Measurements from ENCODE around the gene ZNF593.

ZNF593 gene

DNA sequence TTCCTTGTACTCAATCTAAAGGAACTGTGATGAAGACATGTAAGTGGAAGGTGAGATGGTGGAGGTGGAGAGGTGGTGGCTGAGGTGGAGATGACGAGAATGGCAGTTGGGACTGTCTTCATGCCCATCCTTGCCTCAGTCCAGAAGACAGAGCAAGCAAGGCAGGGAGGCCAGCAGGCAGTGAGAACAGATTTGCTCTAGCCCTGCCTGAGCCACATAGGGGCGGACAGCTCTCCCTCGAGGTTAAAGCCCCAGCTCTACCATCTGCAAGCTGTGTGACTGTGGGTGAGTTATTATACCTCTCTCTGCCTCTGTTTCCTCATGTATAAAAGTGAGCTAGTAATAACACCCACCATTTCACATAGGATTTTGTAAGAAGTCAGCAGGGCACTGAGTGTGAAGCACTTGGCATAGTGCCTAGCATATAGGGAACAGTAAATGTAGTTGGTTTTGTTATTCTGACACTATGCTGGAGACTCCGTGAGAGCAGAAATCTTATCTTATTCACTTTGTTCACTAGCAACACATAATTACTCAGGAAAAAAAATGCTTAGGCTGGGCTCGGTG lies 15.7 kb upstream of the ZNF593 start:
- DNase-seq, result no peak

DNA sequence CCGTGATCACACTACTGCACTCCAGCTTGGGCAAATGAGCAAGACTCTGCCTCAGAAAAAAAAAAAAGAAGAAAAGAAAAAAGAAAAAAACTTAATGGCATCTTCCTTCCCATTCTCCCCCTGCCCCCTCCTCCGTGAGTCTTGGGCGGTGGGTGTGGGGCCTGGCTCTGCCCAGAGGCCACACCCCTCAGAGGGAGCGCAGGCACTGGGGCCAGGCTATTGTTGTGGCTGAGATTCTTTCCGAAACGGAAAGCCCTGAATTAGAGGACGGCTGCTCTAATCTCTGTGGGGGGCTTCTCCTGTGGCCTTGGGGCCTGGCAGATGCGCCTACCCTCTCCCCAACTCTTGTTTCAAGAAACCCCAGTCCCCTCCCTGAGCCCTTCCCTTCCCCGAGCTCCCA lies 15.0 kb upstream of the ZNF593 start:
- DNase-seq, result no peak

DNA sequence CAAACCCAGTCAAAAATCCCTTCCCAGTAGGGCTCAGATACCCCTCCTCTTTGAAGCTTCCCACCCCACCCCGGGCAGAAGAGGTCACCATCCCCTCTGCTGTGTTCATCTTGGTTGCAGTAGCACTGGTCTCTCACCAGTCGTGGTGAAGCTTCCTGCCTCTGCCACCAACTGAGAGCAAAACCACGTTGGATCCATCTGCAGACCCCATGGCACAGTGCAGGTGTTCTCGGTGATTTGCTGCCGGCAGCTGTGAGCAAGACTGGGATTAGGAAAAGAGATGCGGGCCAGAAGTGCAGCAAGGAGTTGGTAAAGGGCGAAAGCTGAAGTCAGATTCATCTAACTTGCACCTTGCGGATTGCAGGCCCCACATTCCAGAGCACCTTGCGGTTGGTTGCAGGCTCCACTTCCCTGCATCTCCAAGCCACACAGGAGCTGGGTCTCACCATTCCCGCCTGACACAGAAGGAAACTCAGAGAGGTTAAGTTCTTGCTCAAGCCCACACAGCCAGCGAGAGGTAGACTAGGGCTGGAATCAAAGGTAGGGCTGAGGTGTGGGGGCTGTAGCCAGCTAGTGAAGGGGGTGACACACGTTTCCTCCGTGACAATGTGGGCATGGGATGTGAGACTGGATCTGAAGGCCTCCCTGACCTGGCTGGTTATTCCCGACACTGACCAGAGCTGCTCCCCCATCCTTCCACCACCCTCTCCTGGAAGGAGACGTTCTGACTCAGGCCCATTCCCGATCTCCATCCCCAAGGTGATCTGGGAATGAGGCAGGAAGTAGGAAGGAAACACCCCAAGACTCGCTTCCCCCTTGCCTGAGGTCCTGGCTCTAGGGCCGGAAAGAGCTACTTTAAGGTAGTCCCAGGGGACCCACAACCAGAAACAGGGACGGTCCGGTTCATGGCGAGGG lies 14.1 kb upstream of the ZNF593 start:
- no peak for DNase-seq

DNA sequence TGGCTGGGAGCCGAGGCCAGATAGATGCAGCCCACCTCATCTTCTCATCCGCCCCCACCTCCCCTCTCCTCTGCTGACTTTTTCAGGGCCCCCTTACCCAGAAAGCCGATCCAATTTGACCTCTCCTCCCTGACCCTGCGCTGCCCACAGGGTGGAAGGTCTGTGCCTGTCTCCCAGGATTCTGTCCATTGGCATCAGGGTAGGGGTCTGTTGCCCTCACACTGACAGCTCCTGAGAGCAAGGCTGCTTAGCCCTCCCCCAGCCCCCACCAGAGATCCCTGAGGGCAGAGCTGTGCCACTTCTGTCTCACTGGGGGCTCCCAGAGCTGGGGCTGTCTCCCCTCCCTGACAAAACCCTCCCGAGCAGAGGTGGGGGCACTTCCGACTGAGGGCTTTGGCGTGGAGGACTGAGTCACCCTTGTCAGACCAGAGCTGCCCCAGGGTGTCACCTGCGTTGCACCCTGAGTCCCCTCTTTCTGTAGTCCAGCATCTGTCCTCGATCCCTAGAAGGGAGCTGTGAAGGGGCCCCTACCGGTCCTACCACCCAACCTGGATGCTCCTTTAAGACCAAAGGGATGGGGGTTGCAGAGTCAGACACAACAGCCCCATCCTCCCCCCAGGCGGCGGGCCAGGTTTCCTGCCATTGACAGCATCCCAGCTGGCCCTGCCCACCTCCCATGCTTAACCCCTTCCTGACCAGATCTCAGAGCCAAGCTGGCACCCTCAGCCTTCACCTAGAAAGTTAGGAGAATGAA lies 13.2 kb upstream of the ZNF593 start:
- DNase-seq, result no peak

DNA sequence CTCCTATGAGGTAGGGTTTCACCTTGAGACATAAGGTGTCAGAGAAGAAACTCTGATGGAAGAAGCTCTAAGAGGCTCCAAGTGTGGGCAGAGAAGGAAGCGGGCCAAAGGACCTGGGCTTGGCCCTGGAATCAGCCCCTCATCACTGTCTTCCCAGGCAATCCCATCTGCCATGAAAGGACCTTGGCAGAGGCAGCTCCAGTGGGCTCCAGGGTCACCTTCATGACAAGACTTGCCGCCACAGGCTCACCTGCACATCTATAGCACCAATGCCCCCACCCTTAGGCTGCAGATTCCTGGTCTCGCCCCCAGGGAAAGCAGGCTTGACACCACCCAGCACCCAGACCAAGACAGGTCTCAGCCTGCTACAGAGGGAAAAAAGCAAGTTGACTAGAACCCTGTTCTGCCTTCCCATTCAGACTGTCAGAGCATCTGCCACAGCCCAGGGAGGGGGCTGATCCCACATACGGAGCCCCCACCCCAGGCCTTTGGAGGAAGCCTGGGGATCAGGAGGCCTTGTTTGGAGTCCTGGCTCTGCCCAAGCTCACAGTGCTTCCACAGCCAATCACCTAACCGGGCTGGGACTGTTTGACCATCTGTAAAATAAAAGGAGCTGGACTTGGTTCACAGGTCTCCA lies 11.3 kb upstream of the ZNF593 start:
- no peak for DNase-seq

DNA sequence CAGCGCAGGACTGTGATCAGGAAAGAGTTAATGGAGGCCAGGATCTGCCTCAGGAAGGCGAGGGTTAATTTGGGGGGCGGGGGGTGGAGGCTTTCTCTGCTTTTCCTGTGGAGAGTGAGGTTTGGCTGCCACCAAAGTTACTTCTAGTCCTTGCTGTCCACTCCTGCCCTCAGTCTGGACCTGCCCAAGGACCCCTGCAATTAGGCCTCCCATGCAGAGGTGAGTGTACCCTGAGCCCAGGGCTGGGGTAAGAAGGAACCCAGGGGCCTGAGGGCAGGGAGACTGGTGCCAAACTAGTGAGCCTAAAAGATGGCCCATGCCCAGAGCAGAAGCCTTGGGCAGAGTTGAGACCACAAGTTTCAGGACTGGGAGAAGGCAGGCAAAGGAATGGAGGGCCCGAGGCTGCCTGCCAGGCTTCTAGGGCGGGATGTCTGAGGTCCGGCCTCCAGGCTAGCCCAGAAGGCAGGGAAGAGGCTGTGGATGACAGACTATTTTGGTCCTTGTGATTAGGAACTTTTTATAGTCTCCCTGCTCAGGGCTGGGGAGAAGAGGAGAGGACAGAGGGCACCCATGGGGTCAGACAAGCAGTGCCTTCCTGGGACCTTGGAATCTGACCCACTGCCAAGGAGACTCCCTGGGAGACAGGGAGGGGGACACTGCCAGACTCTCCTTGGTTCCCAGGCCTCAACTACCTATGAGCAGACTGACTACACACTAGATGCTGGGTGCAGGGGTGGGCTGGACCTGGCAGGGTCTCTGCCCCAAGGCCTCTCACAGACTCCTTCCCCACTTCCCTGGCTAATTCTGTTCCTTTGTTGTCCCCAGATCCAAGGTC lies 10.6 kb upstream of the ZNF593 start, which contains the start of gene FAM110D:
Gene FAM110D (plus strand): TSS at position 172 of the 835 bp plus-strand sequence. CDS start 2,213 bp downstream, outside the sequence.
- DNase-seq, result no peak

DNA sequence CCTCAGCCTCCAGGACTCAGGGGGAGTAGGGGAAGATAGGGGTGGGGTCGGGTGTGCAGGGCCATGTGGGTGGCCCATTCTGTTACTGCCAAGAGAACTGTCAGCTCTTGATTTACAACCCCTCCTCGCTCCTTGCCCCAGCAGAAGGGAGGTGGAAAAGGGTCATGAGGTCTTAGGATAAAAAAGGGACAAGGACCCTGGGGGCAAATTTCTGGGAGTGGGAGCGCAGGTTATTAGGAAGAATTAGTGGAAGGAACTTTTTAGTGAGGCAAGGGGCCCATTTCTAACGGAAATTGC lies 10.0 kb upstream of the ZNF593 start:
- DNase-seq, result no peak

DNA sequence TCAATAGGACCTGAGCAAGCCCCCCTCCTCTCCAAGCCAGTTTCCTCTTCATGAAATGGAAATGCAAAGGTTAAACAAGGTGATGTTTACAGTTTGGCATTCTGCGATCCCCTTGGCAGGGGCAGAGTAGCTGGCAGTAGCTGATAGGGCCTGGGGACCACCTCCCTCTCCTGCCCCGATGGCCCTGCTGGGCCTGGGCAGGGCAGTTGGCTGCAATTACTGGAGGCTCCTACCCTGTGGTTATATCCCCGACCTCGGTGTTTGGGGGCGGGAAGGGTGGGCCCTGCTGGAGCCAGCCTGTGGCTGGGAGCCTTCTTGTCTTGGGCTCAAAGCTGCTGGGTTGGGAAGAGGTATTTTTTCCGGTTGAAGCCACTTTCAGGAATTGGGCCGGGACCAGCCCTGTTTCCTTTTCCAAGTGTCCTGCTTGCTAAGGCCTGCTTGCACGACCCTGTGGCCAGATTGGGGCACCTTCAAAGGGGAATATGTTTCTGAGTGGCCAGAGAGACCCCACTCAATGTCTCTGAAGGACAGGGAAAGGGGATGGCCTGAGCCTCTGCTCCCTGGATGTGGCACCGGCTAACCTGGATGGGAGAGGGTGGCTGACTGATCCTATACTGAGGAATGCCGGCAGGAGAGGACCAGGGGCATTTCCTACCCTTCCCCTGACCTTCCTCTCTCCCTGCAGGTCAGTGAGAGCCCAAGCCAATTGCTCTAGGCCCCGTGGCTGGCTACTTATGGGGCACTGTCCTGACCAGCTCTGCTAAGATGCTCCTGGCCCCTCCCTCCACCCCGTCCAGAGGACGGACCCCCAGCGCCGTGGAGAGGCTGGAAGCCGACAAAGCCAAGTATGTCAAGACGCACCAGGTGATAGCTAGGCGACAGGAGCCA lies 8.9 kb upstream of the ZNF593 start:
- no peak for DNase-seq

DNA sequence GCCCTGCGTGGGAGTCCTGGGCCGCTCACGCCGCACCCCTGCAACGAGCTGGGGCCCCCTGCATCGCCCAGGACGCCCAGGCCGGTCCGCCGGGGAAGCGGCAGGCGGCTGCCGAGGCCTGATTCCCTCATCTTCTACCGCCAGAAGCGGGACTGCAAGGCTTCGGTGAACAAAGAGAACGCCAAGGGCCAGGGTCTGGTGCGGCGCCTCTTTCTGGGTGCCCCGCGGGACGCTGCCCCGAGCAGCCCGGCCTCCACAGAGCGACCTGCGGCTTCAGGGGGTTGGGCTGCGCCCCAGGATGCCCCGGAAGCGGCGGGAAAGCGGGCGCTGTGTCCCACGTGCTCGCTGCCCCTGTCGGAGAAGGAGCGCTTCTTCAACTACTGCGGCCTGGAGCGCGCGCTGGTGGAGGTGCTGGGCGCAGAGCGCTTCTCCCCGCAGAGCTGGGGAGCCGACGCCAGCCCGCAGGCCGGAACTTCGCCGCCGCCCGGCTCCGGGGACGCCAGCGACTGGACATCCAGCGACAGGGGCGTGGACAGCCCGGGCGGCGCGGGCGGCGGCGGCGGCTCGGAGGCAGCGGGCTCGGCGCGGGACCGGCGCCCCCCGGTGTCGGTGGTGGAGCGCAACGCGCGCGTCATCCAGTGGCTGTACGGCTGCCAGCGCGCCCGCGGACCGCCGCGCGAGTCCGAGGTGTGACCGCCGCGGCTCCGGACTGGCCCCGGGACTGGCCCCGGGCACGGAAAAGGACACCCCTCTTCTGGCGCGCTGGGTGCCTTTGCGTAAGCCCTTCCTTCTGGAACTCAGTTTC lies 8.1 kb upstream of the ZNF593 start:
- DNase-seq, result peak; percentile 68 to 73

DNA sequence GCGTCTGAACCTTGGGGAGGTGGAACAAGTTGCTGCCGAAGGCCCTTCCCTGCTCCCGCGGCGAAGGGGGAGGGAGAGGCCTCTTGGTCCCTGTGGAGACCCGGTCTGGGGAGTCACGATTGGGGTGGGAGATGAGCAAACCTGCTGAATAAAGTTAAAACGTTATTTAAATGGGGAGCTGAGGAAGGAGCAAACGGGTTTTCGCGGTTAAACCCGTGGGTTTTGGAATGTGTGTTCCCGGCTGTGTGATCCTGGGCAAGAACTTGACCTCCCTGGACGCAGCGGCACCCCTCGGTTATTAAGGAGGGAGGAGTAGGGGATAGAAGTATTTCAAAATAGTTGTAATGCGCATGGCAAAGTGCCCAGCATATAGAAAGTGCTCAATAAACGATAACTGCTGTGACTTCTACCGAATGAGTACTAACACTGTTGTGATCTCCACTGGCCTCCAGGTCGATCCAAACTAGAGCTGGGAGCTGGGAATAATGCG lies 7.4 kb upstream of the ZNF593 start:
- DNase-seq, result peak in 1 of 2 experiments; percentile 42

DNA sequence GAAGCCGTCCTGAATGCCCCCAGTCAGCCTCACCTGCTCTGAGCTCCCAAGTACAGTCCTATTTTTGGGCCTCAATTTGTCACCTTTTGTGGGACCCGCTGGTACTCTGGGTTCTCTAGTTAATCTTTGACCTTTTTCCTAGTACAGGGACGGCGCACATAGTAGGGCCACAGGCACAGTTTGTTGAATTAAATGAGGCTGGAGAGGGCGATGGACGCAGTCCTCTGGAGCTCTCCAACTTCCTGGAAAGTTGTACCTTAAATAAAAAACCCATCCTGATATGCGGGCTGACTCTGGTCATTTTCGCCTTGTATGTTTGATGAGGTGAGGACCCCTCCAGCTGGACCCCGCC lies 6.0 kb upstream of the ZNF593 start:
- DNase-seq, result no peak

DNA sequence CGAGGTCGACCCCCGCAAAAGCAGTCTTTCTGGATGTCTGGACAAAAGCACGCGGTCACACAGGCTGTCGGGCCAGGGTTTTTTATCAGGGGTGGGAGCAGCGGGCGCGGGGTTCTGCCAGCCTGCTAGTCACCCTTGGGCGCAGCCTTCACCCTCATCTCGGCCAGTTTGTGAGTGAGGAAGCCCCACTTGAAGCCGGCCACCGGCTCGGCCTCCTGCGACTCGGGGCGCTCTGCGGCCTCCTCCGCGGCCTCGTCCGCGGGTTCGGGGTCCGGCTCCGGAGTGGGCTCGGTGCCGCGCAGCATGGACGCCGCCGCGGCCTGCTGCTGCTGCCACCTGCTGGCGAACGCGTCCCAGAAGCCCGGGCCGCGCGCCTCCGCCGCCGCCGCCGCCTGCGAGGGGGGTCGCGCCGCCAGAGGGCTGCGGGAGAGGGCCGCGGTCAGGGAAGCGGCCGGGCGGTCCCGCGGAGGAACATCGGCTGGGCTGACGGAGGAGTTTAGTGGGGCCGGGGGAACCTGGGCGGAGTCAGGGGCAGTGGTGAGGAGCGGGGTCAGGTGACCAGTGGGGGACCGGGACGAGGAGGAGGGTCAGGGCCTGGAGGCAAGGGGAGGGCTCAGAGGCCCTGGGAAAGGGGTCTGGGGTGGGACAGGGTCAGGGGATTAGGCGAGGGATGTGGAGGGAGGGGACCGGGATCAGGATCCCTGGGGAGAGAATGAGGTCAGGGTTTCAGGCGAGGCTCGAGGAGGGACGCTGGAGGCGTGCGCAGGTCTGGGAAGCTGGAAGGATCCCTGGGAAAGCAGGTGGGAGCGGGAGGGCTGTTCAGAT lies 5.5 kb upstream of the ZNF593 start:
- DNase-seq, result peak; percentile 74 to 78

DNA sequence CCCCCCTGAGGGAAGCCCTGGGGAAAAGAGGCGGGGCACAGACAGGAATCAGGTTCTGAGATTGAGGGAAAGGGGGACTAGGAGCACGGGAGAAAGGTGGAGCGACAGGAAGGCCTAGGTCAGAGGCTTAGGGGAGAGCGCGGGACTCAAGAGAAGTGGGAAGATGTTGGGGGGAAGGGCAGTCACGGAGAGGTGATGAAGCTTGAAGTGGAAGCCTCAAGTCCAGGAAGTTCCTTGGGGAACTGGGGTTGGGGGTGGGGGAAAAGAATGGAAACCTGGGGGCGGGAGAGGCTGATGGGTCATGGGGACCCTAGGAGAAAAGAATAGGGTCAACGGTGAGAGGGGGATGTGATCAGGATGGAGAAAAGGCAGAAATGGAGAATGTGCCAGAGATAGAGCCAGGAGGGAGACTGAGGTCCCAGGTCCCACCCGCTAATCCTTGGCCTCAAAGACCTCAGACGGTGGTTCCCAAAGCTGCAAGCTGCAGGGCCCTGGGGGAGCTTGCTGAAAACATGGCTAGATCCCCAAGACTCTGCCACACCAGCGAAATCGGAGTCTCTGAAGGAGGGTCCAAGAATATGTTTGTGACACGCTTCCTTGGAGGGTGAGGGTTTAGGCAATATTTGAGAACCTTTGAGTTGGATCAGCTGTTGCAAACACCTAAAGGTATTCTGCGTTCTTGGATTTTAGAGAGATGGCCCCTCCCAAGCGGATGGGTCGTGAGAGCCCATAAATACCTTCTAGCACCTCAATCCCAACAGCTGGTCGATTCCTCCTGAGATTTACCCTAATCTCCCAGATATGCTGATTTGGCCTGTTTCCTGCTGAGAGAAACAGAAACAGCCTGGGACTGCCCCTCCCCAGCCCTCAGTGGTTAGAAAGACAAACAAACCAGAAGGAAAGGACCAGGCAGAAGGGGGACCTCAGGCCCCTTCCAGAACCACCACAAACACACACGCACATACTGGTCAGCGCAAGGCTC lies 4.6 kb upstream of the ZNF593 start:
- DNase-seq, result no peak

DNA sequence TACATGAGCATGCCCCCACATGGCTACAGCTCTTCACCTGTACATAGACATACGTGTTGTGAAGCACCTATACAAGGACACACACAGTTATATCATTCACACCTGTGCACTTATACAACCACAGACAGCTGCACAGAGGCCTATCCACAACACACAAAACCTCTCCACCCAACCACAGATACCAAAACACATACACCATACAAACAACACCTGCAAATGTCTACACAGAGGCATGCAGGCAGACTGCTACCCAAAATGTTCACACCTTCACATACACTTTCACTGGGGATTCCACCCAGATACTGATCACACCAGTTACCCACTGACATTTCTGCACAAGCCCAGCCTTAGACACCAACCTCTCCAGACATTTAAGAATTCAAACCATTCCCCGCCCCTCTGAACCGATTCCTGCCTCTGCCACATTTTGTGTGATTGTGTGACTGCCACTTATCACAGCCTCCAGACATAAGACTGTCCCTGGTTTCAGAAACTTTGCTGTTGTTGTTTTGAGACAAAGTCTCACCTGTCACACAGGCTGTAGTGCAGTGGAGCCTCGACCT lies 2.9 kb upstream of the ZNF593 start:
- no peak for DNase-seq

DNA sequence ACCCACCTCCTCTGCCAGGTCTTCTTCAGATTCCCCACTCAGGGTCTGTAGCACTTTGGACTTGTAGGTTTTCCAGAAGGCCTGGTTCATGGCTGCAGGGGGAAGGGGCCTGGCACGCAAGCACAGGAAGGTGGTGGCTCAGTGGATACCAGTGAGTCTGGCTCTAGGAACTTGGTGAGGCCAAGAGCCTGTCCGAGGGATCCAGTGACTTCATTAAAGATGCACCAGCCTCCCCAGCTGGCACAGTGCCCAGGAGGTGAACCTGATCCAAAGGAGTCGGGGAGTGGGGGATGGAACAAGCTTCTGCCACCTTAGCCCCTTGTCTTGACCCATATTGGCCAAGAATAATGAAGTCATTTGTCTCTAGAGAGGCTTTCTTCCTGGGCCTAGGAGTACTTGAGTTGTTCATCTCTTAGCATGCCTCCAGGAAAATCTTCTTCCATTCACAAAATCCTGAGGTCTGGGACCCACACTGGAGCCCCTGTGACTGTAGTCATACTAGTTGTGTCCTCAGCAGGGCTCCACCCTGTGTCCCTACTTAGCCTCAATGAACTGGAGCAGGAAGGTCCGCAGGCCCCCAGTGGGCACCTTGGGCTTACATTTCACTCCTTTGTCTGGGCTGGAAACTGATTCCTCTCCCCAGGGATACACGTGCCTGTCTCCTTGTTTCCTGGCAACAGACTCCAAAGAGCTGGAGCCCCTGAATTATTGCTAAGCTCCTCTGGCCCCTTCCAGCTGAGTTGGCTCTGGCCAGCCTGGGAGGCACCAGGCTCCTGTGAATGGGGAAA lies 1.1 kb upstream of the ZNF593 start, which contains the start of gene C1orf232:
Gene C1orf232 (minus strand): TSS at position 554 of the 788 bp plus-strand sequence. CDS start 464 bp downstream, at position 90.
- DNase-seq, result no peak

DNA sequence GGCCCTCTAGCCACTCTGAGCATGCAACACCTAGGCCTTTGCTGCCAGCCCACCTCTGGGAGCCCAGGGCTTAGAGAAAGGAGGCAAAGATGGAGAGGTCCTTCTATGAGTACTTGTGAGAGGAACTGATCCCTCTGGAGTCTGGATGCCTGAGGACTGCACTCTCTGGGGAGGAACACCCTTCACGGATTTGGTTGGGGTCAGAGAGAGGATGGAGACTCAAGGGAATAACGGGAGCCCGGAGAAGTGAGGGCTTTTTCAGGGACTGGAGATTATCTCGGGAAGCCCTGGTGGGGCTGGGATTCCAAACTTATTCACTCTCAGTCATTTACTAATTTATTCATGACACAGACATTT lies 532 bp upstream of the ZNF593 start:
- no peak for DNase-seq

DNA sequence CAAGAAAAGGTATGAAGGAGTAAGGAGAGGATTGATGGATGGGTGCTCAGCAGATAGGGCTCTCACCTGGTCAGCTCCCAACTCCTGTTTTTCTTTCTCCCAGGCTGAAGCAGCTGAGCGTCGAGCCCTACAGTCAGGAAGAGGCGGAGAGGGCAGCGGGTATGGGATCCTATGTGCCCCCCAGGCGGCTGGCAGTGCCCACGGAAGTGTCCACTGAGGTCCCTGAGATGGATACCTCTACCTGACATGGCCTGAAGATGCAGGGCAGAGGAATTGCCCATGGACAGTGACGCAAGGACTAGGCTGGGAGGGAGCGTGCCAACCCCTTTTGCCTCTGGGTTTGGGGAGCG lies 739 bp downstream of the ZNF593 start:
- DNase-seq, result no peak
